Adipocyte (in vitro differentiated cells): Measurements from ENCODE around the gene PLCB1.

Source experiments
- DNase-seq: peaks from one replicate; pipeline ENCODE4 v3.0.0-alpha.2; 2015; ENCODE audit warnings: low read depth
- H3K27me3 ChIP-seq: replicated peaks from 2 replicates; pipeline ENCODE4 v1.7.0; 2013; ENCODE audit warnings: mild to moderate bottlenecking, low read length, moderate library complexity; ENCODE audit not compliant: control insufficient read depth, insufficient read depth
- H3K36me3 ChIP-seq: 2 replicates; pipeline ENCODE4 v1.7.0; 2013; ENCODE audit warnings: low read length, mild to moderate bottlenecking, moderate library complexity; ENCODE audit not compliant: control insufficient read depth, insufficient read depth, severe bottlenecking
- H3K4me1 ChIP-seq: 2 replicates; pipeline ENCODE4 v1.7.0; 2013; ENCODE audit warnings: mild to moderate bottlenecking, low read length, moderate library complexity; ENCODE audit not compliant: control insufficient read depth, insufficient read depth
- H3K4me3 ChIP-seq: 2 replicates; pipeline ENCODE4 v1.7.0; 2013; ENCODE audit warnings: mild to moderate bottlenecking, low read length, moderate library complexity
- H3K9ac ChIP-seq: 2 replicates; pipeline ENCODE4 v1.7.0; 2013; ENCODE audit warnings: mild to moderate bottlenecking, low read length, moderate library complexity
- H3K9me3 ChIP-seq: 2 replicates; pipeline ENCODE4 v1.7.0; 2013; ENCODE audit warnings: mild to moderate bottlenecking, low read length, moderate library complexity; ENCODE audit not compliant: control insufficient read depth

The PLCB1 gene

GRCh38 chr20:8322662-8323217, 190.7 kb downstream of the PLCB1 start:
- DNase-seq, result no peak
- Histone ChIP-seq H3K36me3 (no peaks in the 10 kb centered on the region), H3K4me1 (peaks cover 14% of the 10 kb centered on the region), H3K27me3 (no peaks in the 10 kb centered on the region), H3K9ac (no peak overlapping the region), H3K4me3 (no peak overlapping the region), H3K9me3 (no peaks in the 10 kb centered on the region)

DNA sequence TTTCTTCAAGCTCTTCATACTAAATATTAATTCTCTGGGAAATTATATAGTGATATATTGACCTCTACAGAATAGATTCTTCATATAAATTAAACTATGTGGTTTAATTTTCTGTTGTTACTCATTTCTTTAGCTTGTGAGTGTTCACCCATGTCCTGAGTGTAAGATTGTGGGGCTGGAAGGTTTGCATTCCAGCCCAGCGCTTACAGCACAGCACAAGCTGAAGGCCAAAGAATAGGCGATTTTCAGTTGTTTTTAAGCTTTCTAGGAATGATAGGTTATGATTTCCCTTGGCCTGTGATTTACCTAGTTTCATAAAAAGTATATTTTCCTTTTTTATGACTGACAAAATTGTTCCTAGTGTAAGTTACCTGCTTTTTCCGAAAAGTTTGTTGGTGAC, 194.1 kb downstream of the PLCB1 start:
- Histone ChIP-seq H3K36me3 (no peaks in the 10 kb centered on the region), H3K4me3 (no peak overlapping the region), H3K9ac (no peak overlapping the region), H3K4me1 (peaks cover 12% of the 10 kb centered on the region), H3K27me3 (no peaks in the 10 kb centered on the region), H3K9me3 (no peaks in the 10 kb centered on the region)
- no peak for DNase-seq

GRCh38 chr20:8326899-8327298, 194.8 kb downstream of the PLCB1 start:
- H3K4me3 ChIP-seq, result no peak overlapping the region
- H3K36me3 ChIP-seq, result no peaks in the 10 kb centered on the region
- no peaks in the 10 kb centered on the region for H3K9me3 ChIP-seq
- no peaks in the 10 kb centered on the region for H3K27me3 ChIP-seq
- H3K9ac ChIP-seq, result no peak overlapping the region
- DNase-seq, result no peak
- H3K4me1 ChIP-seq, result peaks cover 19% of the 10 kb centered on the region

GRCh38 chr20:8328189-8328588, 196.1 kb downstream of the PLCB1 start:
- no peak for DNase-seq
- Histone ChIP-seq H3K27me3 (no peaks in the 10 kb centered on the region), H3K9me3 (no peaks in the 10 kb centered on the region), H3K36me3 (no peaks in the 10 kb centered on the region), H3K4me1 (peaks cover 19% of the 10 kb centered on the region), H3K4me3 (no peak overlapping the region), H3K9ac (no peak overlapping the region)

DNA sequence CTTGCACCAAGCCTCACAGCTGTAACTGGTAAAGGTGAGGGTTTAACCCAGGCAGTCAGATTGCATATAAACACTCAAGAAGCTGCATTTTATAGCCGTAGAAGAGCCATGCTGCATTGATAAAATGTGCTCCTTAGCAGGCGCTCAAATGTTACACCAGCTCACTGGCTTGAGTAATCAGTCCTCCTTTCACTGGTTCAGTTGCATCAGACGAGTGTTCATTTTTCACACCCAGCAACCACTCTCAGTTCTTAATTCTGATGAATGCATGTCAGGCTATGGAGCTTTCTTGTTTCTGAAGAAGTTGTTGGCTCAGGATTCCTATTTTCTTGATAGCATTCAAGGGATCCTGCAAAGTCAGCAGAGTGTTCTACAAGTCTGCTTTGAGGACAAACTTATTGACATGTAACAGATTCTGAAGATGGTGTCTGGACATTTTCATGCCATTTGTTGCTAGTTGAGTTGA, 198.3 kb downstream of the PLCB1 start:
- H3K36me3 ChIP-seq, result no peaks in the 10 kb centered on the region
- no peak overlapping the region for H3K4me3 ChIP-seq
- H3K9ac ChIP-seq, result no peak overlapping the region
- H3K9me3 ChIP-seq, result no peaks in the 10 kb centered on the region
- H3K4me1 ChIP-seq, result peaks cover 19% of the 10 kb centered on the region
- DNase-seq, result no peak
- H3K27me3 ChIP-seq, result no peaks in the 10 kb centered on the region

- DNase-seq, result peak; percentile 48
- H3K9ac ChIP-seq, result no peak overlapping the region
- H3K27me3 ChIP-seq, result no peaks in the 10 kb centered on the region
- no peaks in the 10 kb centered on the region for H3K9me3 ChIP-seq
- H3K36me3 ChIP-seq, result no peaks in the 10 kb centered on the region
- H3K4me3 ChIP-seq, result no peak overlapping the region
- peaks cover 19% of the 10 kb centered on the region for H3K4me1 ChIP-seq
These were observed 199.0 kb downstream of the PLCB1 start for GRCh38 chr20:8330785-8331695.

- peak; percentile 48 for DNase-seq
- no peaks in the 10 kb centered on the region for H3K9me3 ChIP-seq
- no peaks in the 10 kb centered on the region for H3K36me3 ChIP-seq
- H3K27me3 ChIP-seq, result no peaks in the 10 kb centered on the region
- no peak overlapping the region for H3K9ac ChIP-seq
- H3K4me3 ChIP-seq, result no peak overlapping the region
- H3K4me1 ChIP-seq, result peaks cover 19% of the 10 kb centered on the region
These were observed 199.8 kb downstream of the PLCB1 start for GRCh38 chr20:8331740-8332412.

GRCh38 chr20:8334641-8335040, 202.6 kb downstream of the PLCB1 start:
- no peak overlapping the region for H3K4me3 ChIP-seq
- DNase-seq, result no peak
- no peaks in the 10 kb centered on the region for H3K9me3 ChIP-seq
- no peaks in the 10 kb centered on the region for H3K27me3 ChIP-seq
- H3K9ac ChIP-seq, result no peak overlapping the region
- H3K4me1 ChIP-seq, result peaks cover 19% of the 10 kb centered on the region
- H3K36me3 ChIP-seq, result no peaks in the 10 kb centered on the region

DNA sequence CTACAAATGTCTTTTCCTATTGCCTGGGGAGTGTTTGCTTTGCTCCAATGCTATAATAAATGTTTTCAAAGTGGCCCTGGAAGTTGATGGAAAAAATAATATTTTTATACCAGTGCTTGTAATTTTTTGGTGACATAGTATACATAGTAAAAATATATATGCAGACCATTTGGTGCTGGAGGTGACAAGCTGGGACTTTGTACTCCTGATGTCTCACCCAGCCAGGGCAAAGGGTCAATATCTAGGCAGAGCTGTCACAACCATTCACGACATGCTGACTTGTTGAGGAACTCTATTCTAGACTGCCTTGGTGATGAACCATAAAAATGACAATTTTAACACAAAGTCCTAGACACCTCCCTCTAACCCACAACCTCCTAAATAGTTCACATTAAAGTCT, 203.0 kb downstream of the PLCB1 start:
- H3K4me3 ChIP-seq, result no peak overlapping the region
- no peaks in the 10 kb centered on the region for H3K36me3 ChIP-seq
- H3K27me3 ChIP-seq, result no peaks in the 10 kb centered on the region
- H3K9ac ChIP-seq, result no peak overlapping the region
- no peaks in the 10 kb centered on the region for H3K9me3 ChIP-seq
- H3K4me1 ChIP-seq, result peaks cover 17% of the 10 kb centered on the region
- DNase-seq, result no peak

DNA sequence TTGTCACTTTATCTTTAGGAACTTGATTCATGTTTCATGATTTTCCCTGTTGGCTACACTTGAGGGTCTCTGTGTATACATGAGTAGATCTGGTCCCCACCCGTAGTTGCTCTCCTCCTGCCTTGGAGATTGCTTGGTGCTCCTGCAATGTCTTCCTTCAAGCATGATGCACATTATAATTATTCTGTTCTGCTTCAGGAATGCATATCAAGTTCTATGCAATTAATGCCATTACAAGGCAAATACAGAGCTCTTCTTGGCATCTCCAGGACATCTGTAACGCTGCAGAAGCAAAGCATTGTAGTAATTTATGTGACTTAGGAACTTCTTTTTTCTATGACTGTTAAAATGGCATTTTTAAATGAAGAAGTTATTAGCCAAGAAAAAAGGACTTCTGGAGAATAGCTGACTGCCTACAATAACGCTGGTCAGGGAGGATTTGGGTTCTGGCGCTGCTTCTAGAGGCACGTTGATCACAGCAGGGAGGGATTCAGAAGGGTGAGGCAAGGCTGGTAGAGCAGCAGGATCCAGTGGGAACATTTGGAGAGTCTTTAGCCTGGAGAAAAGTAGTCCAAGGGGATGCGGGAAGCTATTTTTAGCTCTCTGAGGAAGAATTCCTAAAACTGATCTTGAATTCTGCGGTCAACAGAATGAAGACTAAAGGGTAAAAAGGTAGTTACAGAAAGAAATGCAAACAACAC, 203.6 kb downstream of the PLCB1 start:
- no peak for DNase-seq
- Histone ChIP-seq H3K4me1 (peaks cover 11% of the 10 kb centered on the region), H3K9ac (no peak overlapping the region), H3K4me3 (no peak overlapping the region), H3K36me3 (no peaks in the 10 kb centered on the region), H3K27me3 (no peaks in the 10 kb centered on the region), H3K9me3 (no peaks in the 10 kb centered on the region)

- Histone ChIP-seq H3K9me3 (no peaks in the 10 kb centered on the region), H3K27me3 (no peaks in the 10 kb centered on the region), H3K9ac (no peak overlapping the region), H3K36me3 (no peaks in the 10 kb centered on the region), H3K4me3 (no peak overlapping the region), H3K4me1 (no peaks in the 10 kb centered on the region)
- DNase-seq, result no peak
These were observed 207.3 kb downstream of the PLCB1 start for GRCh38 chr20:8339349-8339748.
